Astrocyte (in vitro differentiated cells and primary cell): ENCODE data around the gene RGS5. TPM values are rescaled to one million over a fixed set of nuclear protein-coding genes. Genes with fewer than 3 reads are reported as not detected.

Source experiments
- DNase-seq: peaks from one replicate; pipeline ENCODE4 v3.0.0-alpha.2; 2010; ENCODE audit warnings: low read depth
- FAIRE-seq: peaks from 2 replicates; lab custom pipeline; 2011; peaks lifted over from hg19 to GRCh38; lab: Jason Lieb, UNC
- H2AFZ ChIP-seq: 2 replicates; pipeline ENCODE4 v1.6.0; 2012; ENCODE audit warnings: low read depth, low read length, inconsistent platforms
- H3K27ac ChIP-seq: 2 replicates; pipeline ENCODE4 v1.5.1; 2011; ENCODE audit warnings: low read depth, low read length, inconsistent platforms
- H3K27me3 ChIP-seq: 2 replicates; pipeline ENCODE4 v1.6.0; 2011; ENCODE audit warnings: low read length, inconsistent platforms; ENCODE audit not compliant: insufficient read depth
- H3K36me3 ChIP-seq: 2 replicates; pipeline ENCODE4 v1.5.1; 2011; ENCODE audit warnings: low read length, inconsistent platforms; ENCODE audit not compliant: insufficient read depth
- H3K4me1 ChIP-seq: 2 replicates; pipeline ENCODE4 v1.5.1; 2011; ENCODE audit warnings: low read length, inconsistent platforms; ENCODE audit not compliant: insufficient read depth
- H3K4me2 ChIP-seq: 2 replicates; pipeline ENCODE4 v1.6.0; 2012; ENCODE audit warnings: low read length, inconsistent platforms
- H3K4me3 ChIP-seq: 2 replicates; pipeline ENCODE4 v1.5.1; 2011; ENCODE audit warnings: low read depth, mild to moderate bottlenecking, low read length, inconsistent platforms; ENCODE audit not compliant: insufficient read depth
- H3K79me2 ChIP-seq: 2 replicates; pipeline ENCODE4 v1.6.0; 2012; ENCODE audit warnings: mild to moderate bottlenecking, low read length, inconsistent platforms; ENCODE audit not compliant: insufficient read depth
- H3K9ac ChIP-seq: 2 replicates; pipeline ENCODE4 v1.6.0; 2012; ENCODE audit warnings: mild to moderate bottlenecking, low read length, inconsistent platforms
- H3K9me3 ChIP-seq: 2 replicates; pipeline ENCODE4 v1.5.1; 2012; ENCODE audit warnings: low read depth, mild to moderate bottlenecking, low read length, inconsistent platforms; ENCODE audit not compliant: insufficient read depth
- H4K20me1 ChIP-seq: 2 replicates; pipeline ENCODE4 v1.6.0; 2012; ENCODE audit warnings: low read length, inconsistent platforms; ENCODE audit not compliant: insufficient read depth
- H3K27ac Mint-ChIP-seq: one replicate; pipeline ENCODE4 v1.8.0; 2021; ENCODE audit warnings: mild to moderate bottlenecking, mixed read lengths; ENCODE audit not compliant: unreplicated experiment
- H3K27me3 Mint-ChIP-seq: one replicate; pipeline ENCODE4 v1.8.0; 2021; ENCODE audit warnings: low read depth, mixed read lengths; ENCODE audit not compliant: unreplicated experiment
- H3K36me3 Mint-ChIP-seq: one replicate; pipeline ENCODE4 v1.8.0; 2021; ENCODE audit warnings: low read depth, mixed read lengths; ENCODE audit not compliant: unreplicated experiment
- H3K4me1 Mint-ChIP-seq: one replicate; pipeline ENCODE4 v1.8.0; 2021; ENCODE audit warnings: low read depth, mixed read lengths; ENCODE audit not compliant: unreplicated experiment
- H3K4me3 Mint-ChIP-seq: one replicate; pipeline ENCODE4 v1.8.0; 2021; ENCODE audit warnings: mild to moderate bottlenecking, moderate library complexity, mixed read lengths; ENCODE audit not compliant: unreplicated experiment
- H3K9me3 Mint-ChIP-seq: one replicate; pipeline ENCODE4 v1.8.0; 2021; ENCODE audit warnings: mild to moderate bottlenecking, mixed read lengths; ENCODE audit not compliant: unreplicated experiment
- EZH2 ChIP-seq: IDR thresholded peaks from 2 replicates; pipeline ENCODE4 v1.6.1; 2012; ENCODE audit warnings: mild to moderate bottlenecking, low read length, inconsistent platforms; ENCODE audit not compliant: insufficient read depth
- total RNA-seq: library from RNA; stranded (reverse); gene quantifications from 2 replicates; pipeline ENCODE4 v1.2.1, GENCODE V29; 2021
- TF ChIP-seq, protein P1 (sequence below): IDR thresholded peaks from 2 replicates; pipeline ENCODE4 v1.5.1; 2011; ENCODE audit warnings: low read depth, mild to moderate bottlenecking, inconsistent platforms, low read length, moderate library complexity; ENCODE audit not compliant: insufficient read depth

The RGS5 gene
- total RNA-seq, 1 donor from 2014 or later = 24.1 TPM

DNA sequence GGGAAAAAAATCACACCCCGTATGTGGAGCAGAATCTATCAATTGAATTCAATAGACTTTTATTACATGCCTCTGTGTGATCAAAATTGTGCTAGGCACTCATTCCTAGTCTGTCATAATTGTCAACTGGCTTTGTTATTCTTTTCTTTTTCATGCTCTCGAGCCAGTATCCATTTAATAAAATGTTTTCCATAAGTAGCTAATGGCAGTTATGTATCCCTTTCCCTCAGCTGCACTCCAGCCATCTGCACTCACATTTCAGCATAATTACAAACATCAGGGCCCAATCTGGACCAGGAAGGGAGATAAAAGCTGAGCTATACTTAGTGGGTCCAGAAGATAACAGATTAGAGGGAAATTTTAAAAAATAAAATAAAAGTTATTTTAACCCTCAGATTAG lies 15.9 kb downstream of the RGS5 start:
- Histone ChIP-seq H3K27ac (no peak overlapping the region), H3K9me3 (no peaks in the 10 kb centered on the region), H3K79me2 (no peaks in the 10 kb centered on the region), H3K4me1 (no peaks in the 10 kb centered on the region), H3K4me2 (no peak overlapping the region), H4K20me1 (no peaks in the 10 kb centered on the region), H3K36me3 (no peaks in the 10 kb centered on the region), H3K27me3 (no peaks in the 10 kb centered on the region), H3K4me3 (no peak overlapping the region), H2AFZ (no peak overlapping the region), H3K9ac (no peak overlapping the region)
- TF ChIP-seq EZH2 = no peak
- TF ChIP-seq, protein P1, sequence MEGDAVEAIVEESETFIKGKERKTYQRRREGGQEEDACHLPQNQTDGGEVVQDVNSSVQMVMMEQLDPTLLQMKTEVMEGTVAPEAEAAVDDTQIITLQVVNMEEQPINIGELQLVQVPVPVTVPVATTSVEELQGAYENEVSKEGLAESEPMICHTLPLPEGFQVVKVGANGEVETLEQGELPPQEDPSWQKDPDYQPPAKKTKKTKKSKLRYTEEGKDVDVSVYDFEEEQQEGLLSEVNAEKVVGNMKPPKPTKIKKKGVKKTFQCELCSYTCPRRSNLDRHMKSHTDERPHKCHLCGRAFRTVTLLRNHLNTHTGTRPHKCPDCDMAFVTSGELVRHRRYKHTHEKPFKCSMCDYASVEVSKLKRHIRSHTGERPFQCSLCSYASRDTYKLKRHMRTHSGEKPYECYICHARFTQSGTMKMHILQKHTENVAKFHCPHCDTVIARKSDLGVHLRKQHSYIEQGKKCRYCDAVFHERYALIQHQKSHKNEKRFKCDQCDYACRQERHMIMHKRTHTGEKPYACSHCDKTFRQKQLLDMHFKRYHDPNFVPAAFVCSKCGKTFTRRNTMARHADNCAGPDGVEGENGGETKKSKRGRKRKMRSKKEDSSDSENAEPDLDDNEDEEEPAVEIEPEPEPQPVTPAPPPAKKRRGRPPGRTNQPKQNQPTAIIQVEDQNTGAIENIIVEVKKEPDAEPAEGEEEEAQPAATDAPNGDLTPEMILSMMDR = no peak
- Mint-ChIP-seq H3K4me3 (no peak overlapping the region), H3K9me3 (no peaks in the 10 kb centered on the region), H3K4me1 (no peaks in the 10 kb centered on the region), H3K27me3 (no peaks in the 10 kb centered on the region), H3K27ac (no peak overlapping the region), H3K36me3 (no peaks in the 10 kb centered on the region)
- DNase-seq (no peak), FAIRE-seq (no peak)

DNA sequence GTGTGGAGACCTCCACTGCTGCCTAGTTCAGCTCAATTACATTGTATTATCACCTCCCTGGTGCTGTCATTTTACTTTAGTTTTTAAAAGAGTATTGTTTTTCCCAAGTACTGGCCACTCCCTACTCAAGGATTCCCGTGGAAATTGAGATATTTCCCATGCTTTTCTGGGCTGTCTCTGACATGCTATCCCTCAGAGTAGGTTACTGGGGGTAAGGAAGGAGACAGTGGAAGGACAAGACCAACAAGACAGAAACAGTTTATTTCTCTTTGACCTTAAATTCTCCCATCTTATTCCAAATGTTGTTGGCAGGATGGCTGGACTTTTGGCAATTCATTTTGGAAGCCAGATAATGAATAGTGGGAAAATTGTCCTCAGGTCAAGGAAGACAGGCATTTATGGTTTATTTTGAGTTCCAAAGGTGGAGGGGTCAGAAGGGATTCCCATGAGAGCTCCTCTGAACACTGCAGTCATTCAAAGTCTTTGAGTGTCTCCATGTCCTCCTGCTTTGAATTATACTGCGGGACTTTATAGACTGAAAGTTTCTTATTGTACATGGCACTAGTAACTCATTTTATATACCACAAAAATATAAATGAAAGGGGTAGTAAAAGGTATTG lies 20.3 kb downstream of the RGS5 start:
- Mint-ChIP-seq H3K27ac (no peak overlapping the region), H3K4me3 (no peak overlapping the region), H3K27me3 (no peaks in the 10 kb centered on the region), H3K9me3 (no peaks in the 10 kb centered on the region), H3K4me1 (no peaks in the 10 kb centered on the region), H3K36me3 (no peaks in the 10 kb centered on the region)
- H4K20me1 ChIP-seq = no peaks in the 10 kb centered on the region
- TF ChIP-seq EZH2 = no peak
- TF ChIP-seq, protein P1 = no peak
- H3K9ac ChIP-seq = no peak overlapping the region
- no peak overlapping the region for H3K27ac ChIP-seq
- H3K27me3 ChIP-seq = no peaks in the 10 kb centered on the region
- H3K9me3 ChIP-seq = no peaks in the 10 kb centered on the region
- no peaks in the 10 kb centered on the region for H3K36me3 ChIP-seq
- no peak overlapping the region for H3K4me3 ChIP-seq
- FAIRE-seq (no peak), DNase-seq (no peak)
- no peaks in the 10 kb centered on the region for H3K79me2 ChIP-seq
- H3K4me2 ChIP-seq = no peak overlapping the region
- no peak overlapping the region for H2AFZ ChIP-seq
- H3K4me1 ChIP-seq = no peaks in the 10 kb centered on the region

DNA sequence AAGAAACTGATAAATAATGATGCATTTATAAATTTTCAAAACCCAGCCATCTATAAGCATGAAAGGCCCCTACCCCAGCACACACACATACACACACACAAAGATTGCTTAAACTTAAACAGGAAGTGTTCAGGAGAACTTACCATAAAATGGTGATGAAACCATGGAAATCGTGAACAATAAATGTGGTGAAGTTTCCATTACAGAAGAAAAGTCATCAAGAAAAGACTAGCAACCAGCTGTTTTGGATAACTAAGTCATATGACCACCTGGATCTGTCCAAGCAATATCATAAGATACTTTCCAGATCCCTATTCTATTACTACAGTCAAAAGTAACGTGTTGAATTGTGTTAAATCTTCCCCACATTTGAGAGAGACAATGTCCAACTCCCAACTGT lies 24.1 kb downstream of the RGS5 start:
- H3K9ac ChIP-seq = no peak overlapping the region
- H4K20me1 ChIP-seq = no peaks in the 10 kb centered on the region
- no peak overlapping the region for H3K27ac ChIP-seq
- DNase-seq (no peak), FAIRE-seq (peak; percentile 34)
- H3K27ac Mint-ChIP-seq = no peak overlapping the region
- H3K27me3 ChIP-seq = no peaks in the 10 kb centered on the region
- no peaks in the 10 kb centered on the region for H3K9me3 ChIP-seq
- no peaks in the 10 kb centered on the region for H3K27me3 Mint-ChIP-seq
- no peak overlapping the region for H3K4me3 ChIP-seq
- TF ChIP-seq EZH2 = no peak
- no peaks in the 10 kb centered on the region for H3K4me1 Mint-ChIP-seq
- H3K4me1 ChIP-seq = peaks cover 4% of the 10 kb centered on the region
- H3K4me3 Mint-ChIP-seq = no peak overlapping the region
- no peaks in the 10 kb centered on the region for H3K79me2 ChIP-seq
- H3K4me2 ChIP-seq = no peak overlapping the region
- H3K9me3 Mint-ChIP-seq = no peaks in the 10 kb centered on the region
- no peaks in the 10 kb centered on the region for H3K36me3 Mint-ChIP-seq
- H2AFZ ChIP-seq = no peak overlapping the region
- no peaks in the 10 kb centered on the region for H3K36me3 ChIP-seq
